GM18526 (cell line): ENCODE data around the gene ACAD9.

Experiments
- POLR2A ChIP-seq: IDR thresholded peaks from 3 replicates; pipeline ENCODE4 v1.6.1; 2011; ENCODE audit not compliant: insufficient read length; ENCODE audit errors: extremely low read depth

Gene ACAD9

GRCh38 chr3:128879125-128879969, at the start of gene ACAD9:
Gene ACAD9 (plus strand): TSS chr3:128879620. CDS start chr3:128879692, 72 bp downstream.
- TF ChIP-seq POLR2A: peak; percentile 93

- TF ChIP-seq POLR2A: no peak
Observed at GRCh38 chr3:128835096-128835495, 44.3 kb upstream of the ACAD9 start.

- TF ChIP-seq POLR2A: no peak
Observed at GRCh38 chr3:128841926-128842920, 37.2 kb upstream of the ACAD9 start.

- TF ChIP-seq POLR2A: no peak
Observed at GRCh38 chr3:128844502-128844901, 34.9 kb upstream of the ACAD9 start.

- TF ChIP-seq POLR2A: no peak
Observed at GRCh38 chr3:128845119-128845777, 34.2 kb upstream of the ACAD9 start.

GRCh38 chr3:128845778-128846485, 33.5 kb upstream of the ACAD9 start:
- TF ChIP-seq POLR2A: no peak

- no peak for TF ChIP-seq POLR2A
Observed at GRCh38 chr3:128846486-128846891, 32.9 kb upstream of the ACAD9 start.

GRCh38 chr3:128847666-128848370, 31.6 kb upstream of the ACAD9 start:
- no peak for TF ChIP-seq POLR2A

- TF ChIP-seq POLR2A: no peak
Observed at GRCh38 chr3:128848936-128849335, 30.5 kb upstream of the ACAD9 start.

GRCh38 chr3:128849911-128850455, 29.4 kb upstream of the ACAD9 start:
- TF ChIP-seq POLR2A: no peak

GRCh38 chr3:128850544-128850943, 28.9 kb upstream of the ACAD9 start:
- TF ChIP-seq POLR2A: no peak

- TF ChIP-seq POLR2A: no peak
Observed at GRCh38 chr3:128851601-128852000, 27.8 kb upstream of the ACAD9 start.

- TF ChIP-seq POLR2A: no peak
Observed at GRCh38 chr3:128853826-128854225, 25.6 kb upstream of the ACAD9 start.

- no peak for TF ChIP-seq POLR2A
Observed at GRCh38 chr3:128854475-128854874, 24.9 kb upstream of the ACAD9 start.

- TF ChIP-seq POLR2A: no peak
Observed at GRCh38 chr3:128855569-128855968, 23.9 kb upstream of the ACAD9 start.
